NT2/D1 (cell line): ENCODE data around the gene WWC1.
"Not testable (repeated sequence)": the region's sequence is repeated elsewhere in the genome, so short reads cannot be mapped to it uniquely, and the experiment has no call there.

ENCODE experiments used
- DNase-seq: peaks from one replicate; pipeline ENCODE4 v3.0.0-alpha.2; 2011; ENCODE audit warnings: low read depth, low spot score
- H3K27me3 ChIP-seq: 2 replicates; pipeline ENCODE4 v1.6.0; 2011; ENCODE audit warnings: mild to moderate bottlenecking; ENCODE audit not compliant: insufficient read length, insufficient read depth
- H3K36me3 ChIP-seq: 2 replicates; pipeline ENCODE4 v1.6.1; 2011; ENCODE audit warnings: mild to moderate bottlenecking, low read length, mixed read lengths; ENCODE audit not compliant: insufficient read depth, insufficient read length
- H3K4me1 ChIP-seq: 2 replicates; pipeline ENCODE4 v1.5.1; 2011; ENCODE audit not compliant: insufficient read depth, insufficient read length
- H3K4me3 ChIP-seq: 2 replicates; pipeline ENCODE4 v1.5.1; 2011; ENCODE audit warnings: low read depth; ENCODE audit not compliant: insufficient read length
- H3K9ac ChIP-seq: 2 replicates; pipeline ENCODE4 v1.6.0; 2011; ENCODE audit warnings: low read depth; ENCODE audit not compliant: insufficient read length
- H3K9me3 ChIP-seq: 2 replicates; pipeline ENCODE4 v1.5.1; 2011; ENCODE audit warnings: mild to moderate bottlenecking, low read length; ENCODE audit not compliant: insufficient read depth
- SUZ12 ChIP-seq: IDR thresholded peaks from 2 replicates; pipeline ENCODE4 v1.6.1; 2011; ENCODE audit not compliant: insufficient read length, insufficient read depth; ENCODE audit errors: extremely low read depth
- YY1 ChIP-seq: IDR thresholded peaks from 2 replicates; pipeline ENCODE4 v1.6.1; 2011; ENCODE audit not compliant: insufficient read length, insufficient read depth
- ZNF274 ChIP-seq: IDR thresholded peaks from 2 replicates; pipeline ENCODE4 v1.6.1; 2011; ENCODE audit warnings: mild to moderate bottlenecking, low read depth, low read length

Gene WWC1

DNA sequence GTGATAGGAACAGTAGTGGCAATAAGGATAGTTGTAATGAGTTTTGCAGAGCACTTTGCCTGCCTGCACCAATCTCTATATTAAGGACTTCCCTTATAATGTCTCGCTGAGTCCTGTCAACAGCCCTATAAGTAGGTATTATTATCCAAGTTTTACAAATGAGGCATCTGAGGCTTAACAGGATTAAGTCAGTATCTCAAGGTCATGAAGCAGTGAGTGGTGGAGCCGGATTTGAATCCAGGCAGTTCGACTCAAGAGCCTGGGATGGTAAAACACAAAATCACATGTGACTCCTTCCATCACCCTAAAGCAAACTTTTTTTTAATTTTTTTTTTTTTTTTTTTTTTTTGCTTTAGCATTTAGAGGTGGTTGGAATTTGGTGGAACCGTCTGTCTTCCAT lies 135.8 kb downstream of the WWC1 start:
- no peak overlapping the region for H3K4me3 ChIP-seq
- H3K9ac ChIP-seq = no peak overlapping the region
- no peaks in the 10 kb centered on the region for H3K9me3 ChIP-seq
- no peak for DNase-seq
- peaks cover 72% of the 10 kb centered on the region for H3K36me3 ChIP-seq
- H3K27me3 ChIP-seq = no peaks in the 10 kb centered on the region
- TF ChIP-seq ZNF274 (no peak), YY1 (no peak)
- H3K4me1 ChIP-seq = peaks cover 4% of the 10 kb centered on the region

DNA sequence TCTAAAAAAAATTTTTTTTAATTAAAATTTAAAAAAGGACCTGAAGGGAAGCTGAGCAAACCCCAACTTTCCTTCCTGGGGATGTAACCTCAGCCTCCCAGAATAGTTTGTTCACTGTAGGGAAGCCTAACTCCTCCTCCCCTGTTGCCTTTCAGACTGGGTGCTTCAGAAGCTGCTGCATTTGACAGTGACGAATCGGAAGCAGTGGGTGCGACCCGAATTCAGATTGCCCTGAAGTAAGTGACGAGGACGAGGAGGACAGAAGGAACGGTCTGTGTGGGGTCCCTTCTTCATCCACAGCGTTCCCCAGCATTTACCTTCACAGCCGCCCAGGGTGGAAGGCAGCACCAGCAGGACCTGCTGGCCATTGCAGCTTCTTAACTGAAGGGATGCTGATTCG lies 137.1 kb downstream of the WWC1 start:
- Histone ChIP-seq H3K4me1 (peaks cover 4% of the 10 kb centered on the region), H3K27me3 (no peaks in the 10 kb centered on the region), H3K4me3 (no peak overlapping the region), H3K9ac (no peak overlapping the region), H3K9me3 (no peaks in the 10 kb centered on the region), H3K36me3 (peaks cover 78% of the 10 kb centered on the region)
- DNase-seq = no peak
- TF ChIP-seq ZNF274 (no peak), SUZ12 (no peak), YY1 (no peak)

DNA sequence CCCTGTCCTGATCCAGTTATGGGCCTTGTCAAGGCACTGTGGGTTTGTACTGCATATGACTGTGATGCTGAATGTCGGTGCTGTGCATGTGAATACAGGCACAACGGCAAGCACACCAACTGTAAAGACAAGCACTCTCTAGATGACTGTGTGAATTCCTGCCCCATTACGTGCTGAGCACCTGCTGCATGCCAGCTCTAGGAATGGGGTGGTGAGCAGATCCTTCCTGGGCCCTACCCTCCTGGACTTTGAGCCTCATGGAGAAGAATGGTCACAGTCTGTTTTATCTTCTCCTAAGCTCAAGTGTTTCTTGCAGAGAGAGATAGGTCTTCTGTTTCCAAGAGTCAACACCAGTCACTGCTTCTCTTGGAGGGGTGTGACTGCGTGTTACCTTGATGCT lies 138.9 kb downstream of the WWC1 start:
- DNase-seq = no peak
- H3K27me3 ChIP-seq = no peaks in the 10 kb centered on the region
- no peak overlapping the region for H3K9ac ChIP-seq
- peaks cover 78% of the 10 kb centered on the region for H3K36me3 ChIP-seq
- no peak for TF ChIP-seq SUZ12
- TF ChIP-seq YY1 = no peak
- TF ChIP-seq ZNF274 = no peak
- H3K4me1 ChIP-seq = peaks cover 4% of the 10 kb centered on the region
- no peaks in the 10 kb centered on the region for H3K9me3 ChIP-seq
- no peak overlapping the region for H3K4me3 ChIP-seq

GRCh38 chr5:168432903-168433302 lies 141.5 kb downstream of the WWC1 start:
- DNase-seq = no peak
- Histone ChIP-seq H3K9me3 (no peaks in the 10 kb centered on the region), H3K27me3 (no peaks in the 10 kb centered on the region), H3K4me1 (peaks cover 3% of the 10 kb centered on the region), H3K36me3 (peaks cover 68% of the 10 kb centered on the region), H3K9ac (no peak overlapping the region), H3K4me3 (no peak overlapping the region)
- TF ChIP-seq YY1 = no peak
- no peak for TF ChIP-seq ZNF274
- no peak for TF ChIP-seq SUZ12

DNA sequence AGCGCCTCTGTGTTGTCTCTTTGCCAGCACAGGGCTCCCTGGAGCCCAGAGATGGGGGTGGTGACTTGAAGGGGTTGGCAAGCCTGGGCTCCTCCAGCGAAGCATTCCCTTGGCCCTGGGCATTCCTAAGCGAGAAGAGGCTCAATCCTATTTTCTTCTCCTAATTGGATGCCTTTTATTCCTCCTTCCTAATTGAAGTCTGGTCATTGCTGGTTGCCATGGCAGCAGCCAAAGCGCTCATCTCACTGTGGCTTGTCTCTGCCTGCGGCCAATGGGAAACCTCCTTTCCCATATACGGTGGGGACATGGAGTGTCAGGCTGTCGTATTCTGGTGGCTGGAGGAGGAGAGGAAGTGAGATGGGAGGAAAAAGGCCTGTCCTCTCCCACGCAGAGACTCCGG lies 142.6 kb downstream of the WWC1 start:
- Histone ChIP-seq H3K9me3 (no peaks in the 10 kb centered on the region), H3K36me3 (peaks cover 58% of the 10 kb centered on the region), H3K9ac (no peak overlapping the region), H3K4me1 (no peaks in the 10 kb centered on the region), H3K4me3 (no peak overlapping the region), H3K27me3 (no peaks in the 10 kb centered on the region)
- TF ChIP-seq YY1 (no peak), SUZ12 (no peak), ZNF274 (no peak)
- DNase-seq = no peak

GRCh38 chr5:168434746-168435321 lies 143.4 kb downstream of the WWC1 start:
- Histone ChIP-seq H3K9me3 (no peaks in the 10 kb centered on the region), H3K4me1 (no peaks in the 10 kb centered on the region), H3K9ac (no peak overlapping the region), H3K4me3 (no peak overlapping the region), H3K36me3 (peaks cover 57% of the 10 kb centered on the region), H3K27me3 (no peaks in the 10 kb centered on the region)
- DNase-seq = no peak
- TF ChIP-seq ZNF274 = no peak

GRCh38 chr5:168435340-168435739 lies 143.9 kb downstream of the WWC1 start:
- not testable (repeated sequence) for H3K4me1 ChIP-seq, DNase-seq, H3K9me3 ChIP-seq, H3K4me3 ChIP-seq, H3K9ac ChIP-seq, H3K27me3 ChIP-seq
- H3K36me3 ChIP-seq = peaks cover 55% of the 10 kb centered on the region

- H3K27me3 ChIP-seq = no peaks in the 10 kb centered on the region
- no peaks in the 10 kb centered on the region for H3K4me1 ChIP-seq
- no peak overlapping the region for H3K9ac ChIP-seq
- H3K36me3 ChIP-seq = peaks cover 40% of the 10 kb centered on the region
- no peaks in the 10 kb centered on the region for H3K9me3 ChIP-seq
- no peak for DNase-seq
- H3K4me3 ChIP-seq = no peak overlapping the region
- TF ChIP-seq ZNF274 (no peak), YY1 (no peak), SUZ12 (no peak)
Observed at GRCh38 chr5:168438349-168438748, 146.9 kb downstream of the WWC1 start.
